GM12878 (cell line): Measurements from ENCODE around the gene ZNRF3. TPM values are rescaled to one million over a fixed set of nuclear protein-coding genes. Genes with fewer than 3 reads are reported as not detected.

Source experiments
- ATAC-seq: fragments of 200-7000 bp; cut with Tn5 transposase; 3 replicates; pipeline ENCODE4 v1.9.1; 2020; ENCODE audit warnings: mild to moderate bottlenecking, moderate library complexity
- BruUV-seq: library from RNA; stranded (reverse); fragments of 400-500 nt; replicated peaks from 2 replicates; lab custom pipeline; 2021; lab: Mats Ljungman, UMichigan
- CTCF ChIA-PET: fragments of 300-600 bp; sonication (Branson Sonifier 250); formaldehyde crosslinking; extraction: SDS; loops from one replicate; lab custom pipeline; 2021; ENCODE audit warnings: inconsistent platforms; lab: Yijun Ruan, JAX
- POLR2A ChIA-PET: fragments of 350-600 bp; formaldehyde crosslinking; extraction: SDS; loops from one replicate; lab custom pipeline; 2021; ENCODE audit warnings: inconsistent platforms; lab: Charles Lee
- RAD21 ChIA-PET: fragments of 300-600 bp; sonication (Branson Sonifier 250); formaldehyde crosslinking; loops from one replicate; lab custom pipeline; 2023; ENCODE audit warnings: antibody characterized with exemption; ENCODE audit not compliant: unreplicated experiment; lab: Charles Lee
- SMC1A ChIA-PET: fragments of 300-600 bp; sonication (Branson Sonifier 250); formaldehyde crosslinking; loops from one replicate; lab custom pipeline; 2023; ENCODE audit not compliant: unreplicated experiment, uncharacterized antibody; lab: Charles Lee
- DNase-seq: peaks from one replicate; pipeline ENCODE4 v3.0.0-alpha.2; 2011; ENCODE audit warnings: low read depth, low spot score
- FAIRE-seq: peaks from 3 replicates; lab custom pipeline; 2011; peaks lifted over from hg19 to GRCh38; lab: Jason Lieb, UNC
- H2AFZ ChIP-seq: 2 replicates; pipeline ENCODE4 v1.6.0; 2011; ENCODE audit warnings: low read depth, low read length, control low read depth; ENCODE audit not compliant: control insufficient read depth
- H3K27ac ChIP-seq: 2 replicates; pipeline ENCODE4 v1.5.1; 2011; ENCODE audit warnings: control low read depth; ENCODE audit not compliant: control insufficient read depth, insufficient read depth
- H3K27me3 ChIP-seq, 2 experiments: replicated peaks in 1 of 2; 2 replicates each; pipeline versions ENCODE4 v1.6.0 to v1.6.1; 2011; ENCODE audit warnings: low read length in 1 of 2; ENCODE audit not compliant: control insufficient read depth in 2 of 2, insufficient read depth in 2 of 2
- H3K36me3 ChIP-seq, 2 experiments: 2 replicates each; pipeline ENCODE4 v1.5.1; 2011; ENCODE audit warnings: low read length in 1 of 2; ENCODE audit not compliant: control insufficient read depth in 2 of 2, insufficient read depth in 2 of 2
- H3K4me1 ChIP-seq: 2 replicates; pipeline ENCODE4 v1.6.1; 2011; ENCODE audit warnings: mild to moderate bottlenecking, low read length, moderate library complexity, mixed read lengths; ENCODE audit not compliant: control insufficient read depth, insufficient read depth
- H3K4me2 ChIP-seq: 2 replicates; pipeline ENCODE4 v1.6.0; 2011; ENCODE audit warnings: control low read depth; ENCODE audit not compliant: control insufficient read depth, insufficient read depth
- H3K4me3 ChIP-seq: fragments of 200-600 bp; sonication (generic); 2 replicates; pipeline ENCODE4 v1.5.1; 2016
- H3K79me2 ChIP-seq: 2 replicates; pipeline ENCODE4 v1.6.0; 2011; ENCODE audit warnings: low read length; ENCODE audit not compliant: control insufficient read depth, insufficient read depth
- H3K9ac ChIP-seq: 2 replicates; pipeline ENCODE4 v1.8.0; 2011; ENCODE audit warnings: low read length, control low read depth, mixed read lengths; ENCODE audit not compliant: control insufficient read depth, insufficient read depth
- H3K9me3 ChIP-seq: replicated peaks from 3 replicates; pipeline ENCODE4 v1.5.1; 2011; ENCODE audit warnings: mild to moderate bottlenecking, low read length; ENCODE audit not compliant: control insufficient read depth, insufficient read depth
- H4K20me1 ChIP-seq: 2 replicates; pipeline ENCODE4 v1.6.0; 2011; ENCODE audit not compliant: control insufficient read depth, insufficient read depth
- MTA2 ChIP-seq: fragments of 450-650 bp; IDR thresholded peaks from 2 replicates; pipeline ENCODE4 v1.6.1; 2016; ENCODE audit warnings: low read depth, mild to moderate bottlenecking, moderate library complexity
- NR2F1 ChIP-seq: fragments of 450-650 bp; conservative IDR thresholded peaks from 2 replicates; pipeline ENCODE4 v1.6.1; 2017; ENCODE audit warnings: mild to moderate bottlenecking
- SMARCA5 ChIP-seq: fragments of 450-650 bp; IDR thresholded peaks from 2 replicates; pipeline ENCODE4 v1.6.1; 2017; ENCODE audit warnings: mild to moderate bottlenecking
- WGBS: methylation state at CpG from one replicate; pipeline ENCODE4 v1.1.6; 2016; ENCODE audit warnings: low lambda C conversion rate; ENCODE audit not compliant: insufficient replicate concordance, insufficient coverage; ENCODE audit errors: missing lambda C conversion rate; 5-methylcytosine and 5-hydroxymethylcytosine counted together
- in situ Hi-C: fragments of 300-500 bp; cut with MboI; formaldehyde crosslinking; loops from 9 replicates; pipeline ENCODE4 v1.14.3; 2018; ENCODE audit warnings: mixed read lengths
- intact Hi-C: fragments of 100-400 bp; cut with micrococcal nuclease; formaldehyde crosslinking; loops from one replicate; pipeline ENCODE4 v1.14.2; 2022; ENCODE audit not compliant: unreplicated experiment
- polyA plus RNA-seq, 11 experiments: library from polyadenylated mRNA; depleted of rRNA in 4 of 11; unstranded in 6 of 11; stranded (reverse) in 5 of 11; fragments of >200 nt; fragmentation: Nextera tagmentation in 4 of 11; fragmentation: Illumina TruSeq in 1 of 11; extraction: Ambion mirVana in 4 of 11; extraction: Trizol in 1 of 11; gene quantifications; 1 replicate in 1 of 11; 2 replicates in 10 of 11; pipeline versions ENCODE4 v1.2.1 to v1.2.3, GENCODE V29; 2011 to 2016; ENCODE audit warnings: inconsistent platforms in 2 of 11, missing spikeins in 2 of 11, low read depth in 1 of 11
- total RNA-seq, 4 experiments: library from RNA; depleted of rRNA in 3 of 4; stranded (reverse); fragments of >200 nt in 3 of 4; fragmentation: Illumina TruSeq in 1 of 4; extraction: Trizol in 1 of 4; gene quantifications; 2 replicates each; pipeline versions ENCODE4 v1.2.1 to v1.2.3, GENCODE V29; 2013 to 2021
- TF ChIP-seq, protein P1 (sequence below): IDR thresholded peaks from 2 replicates; pipeline ENCODE4 v1.6.1; 2012; ENCODE audit warnings: low read length, inconsistent platforms
- TF ChIP-seq, protein P2 (sequence below): fragments of 450-650 bp; conservative IDR thresholded peaks from 2 replicates; pipeline ENCODE4 v1.6.1; 2017; ENCODE audit warnings: mild to moderate bottlenecking, moderate library complexity
- TF ChIP-seq, protein P3 (sequence below): IDR thresholded peaks from 2 replicates; pipeline ENCODE4 v1.6.1; 2011; ENCODE audit warnings: low read depth, low read length, improper control_type of control experiment, borderline replicate concordance

The ZNRF3 gene
- total and polyA plus RNA-seq, 10 of the 15 experiments (the other 5 are each of a cell fraction or from before 2014, with no cell fraction given), result 0.05 to 2.4 (median 0.46) TPM

DNA sequence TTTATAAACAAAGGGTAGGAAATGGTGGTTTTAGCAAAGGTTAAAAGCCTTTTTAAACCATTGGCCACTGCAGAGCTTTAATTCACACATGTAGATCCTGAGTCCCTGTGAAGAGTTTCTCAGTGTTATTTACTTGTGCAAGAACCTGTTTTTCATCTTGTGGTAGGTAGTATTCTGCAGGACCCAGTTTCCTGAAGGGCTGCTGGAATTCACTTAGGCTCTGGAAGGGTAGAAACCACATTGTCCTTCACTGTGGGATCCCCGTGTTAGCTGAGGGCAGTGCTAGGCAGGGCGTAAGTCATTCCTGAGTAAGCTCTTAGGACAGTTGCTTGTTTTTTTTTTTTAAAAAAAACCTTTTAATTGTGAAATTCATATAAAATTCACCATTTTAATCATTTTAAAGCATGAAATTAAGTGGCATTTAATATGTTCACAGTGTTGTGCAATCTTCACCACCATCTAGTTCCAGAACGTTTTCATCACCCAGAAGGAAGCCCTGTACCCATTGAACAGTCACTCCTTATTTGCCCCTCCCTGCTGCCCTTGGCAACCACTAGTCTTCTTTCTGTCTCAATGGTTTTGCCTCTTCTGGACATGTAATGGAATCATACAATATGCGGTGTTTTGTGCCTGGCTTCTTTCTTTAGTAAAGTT lies 100.5 kb downstream of the ZNRF3 start (continued):
- TF ChIP-seq, protein P1, sequence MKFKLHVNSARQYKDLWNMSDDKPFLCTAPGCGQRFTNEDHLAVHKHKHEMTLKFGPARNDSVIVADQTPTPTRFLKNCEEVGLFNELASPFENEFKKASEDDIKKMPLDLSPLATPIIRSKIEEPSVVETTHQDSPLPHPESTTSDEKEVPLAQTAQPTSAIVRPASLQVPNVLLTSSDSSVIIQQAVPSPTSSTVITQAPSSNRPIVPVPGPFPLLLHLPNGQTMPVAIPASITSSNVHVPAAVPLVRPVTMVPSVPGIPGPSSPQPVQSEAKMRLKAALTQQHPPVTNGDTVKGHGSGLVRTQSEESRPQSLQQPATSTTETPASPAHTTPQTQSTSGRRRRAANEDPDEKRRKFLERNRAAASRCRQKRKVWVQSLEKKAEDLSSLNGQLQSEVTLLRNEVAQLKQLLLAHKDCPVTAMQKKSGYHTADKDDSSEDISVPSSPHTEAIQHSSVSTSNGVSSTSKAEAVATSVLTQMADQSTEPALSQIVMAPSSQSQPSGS, result no peak
- TF ChIP-seq, protein P2, sequence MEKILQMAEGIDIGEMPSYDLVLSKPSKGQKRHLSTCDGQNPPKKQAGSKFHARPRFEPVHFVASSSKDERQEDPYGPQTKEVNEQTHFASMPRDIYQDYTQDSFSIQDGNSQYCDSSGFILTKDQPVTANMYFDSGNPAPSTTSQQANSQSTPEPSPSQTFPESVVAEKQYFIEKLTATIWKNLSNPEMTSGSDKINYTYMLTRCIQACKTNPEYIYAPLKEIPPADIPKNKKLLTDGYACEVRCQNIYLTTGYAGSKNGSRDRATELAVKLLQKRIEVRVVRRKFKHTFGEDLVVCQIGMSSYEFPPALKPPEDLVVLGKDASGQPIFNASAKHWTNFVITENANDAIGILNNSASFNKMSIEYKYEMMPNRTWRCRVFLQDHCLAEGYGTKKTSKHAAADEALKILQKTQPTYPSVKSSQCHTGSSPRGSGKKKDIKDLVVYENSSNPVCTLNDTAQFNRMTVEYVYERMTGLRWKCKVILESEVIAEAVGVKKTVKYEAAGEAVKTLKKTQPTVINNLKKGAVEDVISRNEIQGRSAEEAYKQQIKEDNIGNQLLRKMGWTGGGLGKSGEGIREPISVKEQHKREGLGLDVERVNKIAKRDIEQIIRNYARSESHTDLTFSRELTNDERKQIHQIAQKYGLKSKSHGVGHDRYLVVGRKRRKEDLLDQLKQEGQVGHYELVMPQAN, result no peak
- no peak for TF ChIP-seq MTA2
- no peak for TF ChIP-seq SMARCA5
- no peak for TF ChIP-seq NR2F1
- TF ChIP-seq, all 136 proteins: peak for 0

DNA sequence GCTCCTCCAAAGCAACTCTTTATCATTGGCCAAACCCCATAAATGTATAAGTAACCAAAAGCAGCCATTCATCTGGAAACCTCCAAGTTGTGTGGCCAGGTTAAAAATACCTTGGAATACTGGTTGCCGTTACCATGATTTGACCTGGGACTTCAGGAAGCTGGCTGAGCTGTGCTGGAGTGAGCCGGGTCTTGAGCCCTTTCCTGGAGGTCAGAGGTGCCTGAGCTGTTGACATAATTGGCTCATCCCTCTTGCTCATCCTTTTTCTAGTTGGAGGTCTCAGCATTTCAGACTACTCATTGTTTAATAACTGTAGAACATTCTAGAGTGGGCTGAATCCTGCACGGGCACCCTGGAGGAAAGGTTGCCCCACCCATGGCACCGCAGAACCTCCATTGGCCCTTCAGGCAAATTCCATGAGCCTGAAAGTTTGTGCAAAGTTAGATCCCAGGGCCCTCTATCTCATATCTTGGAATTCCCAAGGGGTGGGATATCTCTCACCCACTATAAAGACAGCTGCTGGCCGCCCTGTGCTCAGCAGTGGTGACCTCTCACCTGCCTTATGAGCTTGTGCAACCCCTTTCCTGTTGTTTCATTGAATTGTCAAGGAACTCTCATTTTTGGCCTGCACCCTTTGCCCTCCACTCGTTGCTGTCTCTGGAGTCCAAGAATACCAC lies 101.2 kb downstream of the ZNRF3 start:
- Histone ChIP-seq H3K4me1 (no peaks in the 10 kb centered on the region), H3K9me3 (no peaks in the 10 kb centered on the region; the same call in 2 of the 3 replicates), H3K27me3 (0 out of 4 replicates have a peak, but pooled peaks cover 0 to 2% of the 10 kb centered on the region in 2 experiments), H3K4me2 (no peak overlapping the region), H3K36me3 (no peaks in the 10 kb centered on the region), H3K27ac (no peak overlapping the region), H4K20me1 (no peaks in the 10 kb centered on the region), H3K79me2 (no peaks in the 10 kb centered on the region), H2AFZ (no peak overlapping the region), H3K9ac (no peak overlapping the region), H3K4me3 (no peak overlapping the region)
- intact Hi-C loops, result no loop called here
- 53% methylated on average over 6 of the region's 6 CpGs for WGBS
- TF ChIP-seq, protein P3, sequence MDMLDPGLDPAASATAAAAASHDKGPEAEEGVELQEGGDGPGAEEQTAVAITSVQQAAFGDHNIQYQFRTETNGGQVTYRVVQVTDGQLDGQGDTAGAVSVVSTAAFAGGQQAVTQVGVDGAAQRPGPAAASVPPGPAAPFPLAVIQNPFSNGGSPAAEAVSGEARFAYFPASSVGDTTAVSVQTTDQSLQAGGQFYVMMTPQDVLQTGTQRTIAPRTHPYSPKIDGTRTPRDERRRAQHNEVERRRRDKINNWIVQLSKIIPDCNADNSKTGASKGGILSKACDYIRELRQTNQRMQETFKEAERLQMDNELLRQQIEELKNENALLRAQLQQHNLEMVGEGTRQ, result no peak
- DNase-seq, result no peak
- BruUV-seq, result no TSS peak
- ChIA-PET SMC1A (interaction anchor here (0.5 to 2.1 kb wide), 2 partner anchors 30 to 63 kb away, joined by 3 to 6 read pairs; no protein-coding TSS in a partner anchor), RAD21 (no interaction called here), POLR2A (interaction anchor here (1.6 kb wide), 1 partner anchor 14 kb away, joined by 3 read pairs; no protein-coding TSS in a partner anchor), CTCF (interaction anchor here (1.0 to 1.5 kb wide), 2 partner anchors 21 to 56 kb away, joined by 3 read pairs; no protein-coding TSS in a partner anchor)
- no peak for ATAC-seq
- no peak for FAIRE-seq
- in situ Hi-C loops, result no loop called here
